Endothelial cell of umbilical vein (primary cell): ENCODE data around the gene TPK1. TPM values are rescaled to one million over a fixed set of nuclear protein-coding genes. Genes with fewer than 3 reads are reported as not detected.

Experiments
- BruUV-seq: library from RNA; stranded (reverse); fragments of 400-500 nt; replicated peaks from 2 replicates; lab custom pipeline; 2021; lab: Mats Ljungman, UMichigan
- CTCF ChIA-PET: fragments of 300-600, 350-600 bp; sonication (Branson Sonifier 250); formaldehyde crosslinking; loops from one replicate; lab custom pipeline; 2021; ENCODE audit warnings: antibody characterized with exemption, inconsistent platforms; lab: Charles Lee
- POLR2A ChIA-PET: fragments of 300-600, 350-600 bp; sonication (Branson Sonifier 250); formaldehyde crosslinking; loops from one replicate; lab custom pipeline; 2021; ENCODE audit warnings: antibody characterized with exemption, inconsistent platforms; lab: Charles Lee
- DNase-seq: peaks from one replicate; pipeline ENCODE4 v3.0.0-alpha.2; 2011; ENCODE audit warnings: low read depth, low spot score
- FAIRE-seq: peaks from 2 replicates; lab custom pipeline; 2011; peaks lifted over from hg19 to GRCh38; lab: Jason Lieb, UNC
- H2AFZ ChIP-seq: 2 replicates; pipeline ENCODE4 v1.6.0; 2012; ENCODE audit warnings: low read depth, low read length, control low read depth, inconsistent platforms
- H3K27ac ChIP-seq: 2 replicates; pipeline ENCODE4 v1.5.1; 2011; ENCODE audit warnings: low read depth, mild to moderate bottlenecking, control low read depth, low read length, moderate library complexity; ENCODE audit not compliant: insufficient read depth
- H3K27me3 ChIP-seq, 2 experiments: 2 replicates each; pipeline versions ENCODE4 v1.6.0 to v1.6.1; 2011; ENCODE audit warnings: low read length in 2 of 2, mixed read lengths in 1 of 2; ENCODE audit not compliant: control insufficient read depth in 2 of 2, insufficient read depth in 2 of 2
- H3K36me3 ChIP-seq, 2 experiments: 2 replicates in 1 of 2; 3 replicates in 1 of 2; pipeline ENCODE4 v1.5.1; 2011; ENCODE audit warnings: low read length in 2 of 2, mild to moderate bottlenecking in 1 of 2, moderate library complexity in 1 of 2; ENCODE audit not compliant: control insufficient read depth in 2 of 2, insufficient read depth in 2 of 2; ENCODE audit errors: extremely low read depth in 1 of 2
- H3K4me1 ChIP-seq: 3 replicates; pipeline ENCODE4 v1.5.1; 2011; ENCODE audit warnings: mild to moderate bottlenecking, low read length; ENCODE audit not compliant: control insufficient read depth, insufficient read depth; ENCODE audit errors: extremely low read depth
- H3K4me2 ChIP-seq: 2 replicates; pipeline ENCODE4 v1.6.1; 2011; ENCODE audit warnings: low read length, control low read depth, mixed read lengths; ENCODE audit not compliant: insufficient read depth
- H3K4me3 ChIP-seq, 3 experiments: fragments of 200-600 bp in 1 of 3; sonication (generic), shearing (Covaris generic) in 1 of 3; replicated peaks in 1 of 3; 2 replicates each; pipeline ENCODE4 v1.5.1; 2011 to 2016; ENCODE audit warnings: control low read depth in 3 of 3, low read length in 3 of 3, mild to moderate bottlenecking in 2 of 3, inconsistent platforms in 1 of 3, low read depth in 1 of 3, moderate library complexity in 1 of 3; ENCODE audit not compliant: insufficient read depth in 1 of 3
- H3K79me2 ChIP-seq: 2 replicates; pipeline ENCODE4 v1.6.0; 2012; ENCODE audit warnings: low read length, inconsistent platforms; ENCODE audit not compliant: control insufficient read depth, insufficient read depth
- H3K9ac ChIP-seq: replicated peaks from 2 replicates; pipeline ENCODE3; 2011; ENCODE audit warnings: low read length, control low read depth; ENCODE audit not compliant: insufficient read depth; ENCODE audit errors: extremely low read depth
- H3K9me1 ChIP-seq: replicated peaks from 3 replicates; pipeline ENCODE4 v1.6.0; 2011; ENCODE audit warnings: mild to moderate bottlenecking, low read length; ENCODE audit not compliant: control insufficient read depth, insufficient read depth; ENCODE audit errors: extremely low read depth
- H3K9me3 ChIP-seq: replicated peaks from 2 replicates; pipeline ENCODE4 v1.5.1; 2012; ENCODE audit warnings: low read length, inconsistent platforms; ENCODE audit not compliant: control insufficient read depth, insufficient read depth
- H4K20me1 ChIP-seq: replicated peaks from 2 replicates; pipeline ENCODE3; 2011; ENCODE audit warnings: mild to moderate bottlenecking, low read length; ENCODE audit not compliant: control insufficient read depth, insufficient read depth; ENCODE audit errors: extremely low read depth
- CTCF ChIP-seq, 2 donors: IDR thresholded peaks; 1 replicate in 1 of 2; 2 replicates in 1 of 2; pipeline ENCODE4 v1.5.1; 2011; ENCODE audit warnings: low read length in 2 of 2, mild to moderate bottlenecking in 2 of 2, moderate library complexity in 2 of 2, control low read depth in 1 of 2, inconsistent platforms in 1 of 2, low read depth in 1 of 2; ENCODE audit not compliant: insufficient read depth in 1 of 2; ENCODE audit errors: extremely low read depth in 1 of 2
- EZH2 ChIP-seq: IDR thresholded peaks from 2 replicates; pipeline ENCODE4 v1.6.1; 2012; ENCODE audit warnings: borderline replicate concordance, low read depth, mild to moderate bottlenecking, moderate library complexity, low read length, inconsistent platforms; ENCODE audit not compliant: severe bottlenecking
- FOS ChIP-seq: IDR thresholded peaks from 2 replicates; pipeline ENCODE4 v1.6.1; 2011; ENCODE audit warnings: mild to moderate bottlenecking, low read length, moderate library complexity, borderline replicate concordance; ENCODE audit not compliant: insufficient read depth
- GATA2 ChIP-seq: IDR thresholded peaks from 2 replicates; pipeline ENCODE4 v1.7.0; 2011; ENCODE audit warnings: low read depth, mild to moderate bottlenecking, moderate library complexity, mixed read lengths, low read length; ENCODE audit not compliant: insufficient read length, insufficient read depth
- JUN ChIP-seq: IDR thresholded peaks from 2 replicates; pipeline ENCODE4 v1.6.1; 2011; ENCODE audit warnings: borderline replicate concordance, low read depth; ENCODE audit not compliant: insufficient read length, insufficient read depth
- MAX ChIP-seq: IDR thresholded peaks from 2 replicates; pipeline ENCODE4 v1.6.1; 2011; ENCODE audit not compliant: insufficient read depth, insufficient read length
- MYC ChIP-seq: IDR thresholded peaks from one replicate; pipeline ENCODE4 v1.6.1; 2011; ENCODE audit warnings: mild to moderate bottlenecking, low read depth, low read length
- POLR2A ChIP-seq: IDR thresholded peaks from 2 replicates; pipeline ENCODE4 v1.6.1; 2012; ENCODE audit warnings: low read depth, mild to moderate bottlenecking, control low read depth, low read length
- POLR2AphosphoS5 ChIP-seq: IDR thresholded peaks from 2 replicates; pipeline ENCODE4 v1.6.1; 2012; ENCODE audit warnings: low read depth, mild to moderate bottlenecking, control low read depth, low read length, moderate library complexity; ENCODE audit not compliant: insufficient read depth
- dilution Hi-C: fragments of 300-500 bp; cut with MboI; formaldehyde crosslinking; loops from one replicate; pipeline ENCODE4 v1.15.0; 2019; ENCODE audit warnings: low sequenced_read_pairs; ENCODE audit not compliant: extremely low pct_ligation_motif_present
- intact Hi-C: fragments of 100-400 bp; cut with micrococcal nuclease; formaldehyde crosslinking; loops from one replicate; pipeline ENCODE4 v1.10.0; 2022
- polyA plus RNA-seq, 4 experiments: library from polyadenylated mRNA; depleted of rRNA in 3 of 4; stranded (reverse) in 3 of 4; unstranded in 1 of 4; fragments of >200 nt; gene quantifications; 2 replicates each; pipeline versions ENCODE4 v1.2.1 to v1.2.3, GENCODE V29; 2011 to 2012; ENCODE audit warnings: missing spikeins in 1 of 4
- total RNA-seq: library from RNA; stranded (reverse); gene quantifications from 2 replicates; pipeline ENCODE4 v1.2.3, GENCODE V29; 2021

The TPK1 gene
- total and polyA plus RNA-seq, 2 donors (not counting 3 experiments of a cell fraction or from before 2014, with no cell fraction given) = 7.5 to 9.3 TPM

GRCh38 chr7:144632724-144633123 lies 203.1 kb downstream of the TPK1 start:
- Histone ChIP-seq H2AFZ (no peak overlapping the region), H4K20me1 (no peaks in the 10 kb centered on the region), H3K36me3 (no peaks in the 10 kb centered on the region), H3K4me1 (no peaks in the 10 kb centered on the region), H3K27ac (no peak overlapping the region), H3K27me3 (no peaks in the 10 kb centered on the region), H3K4me2 (no peak overlapping the region), H3K9me3 (no peaks in the 10 kb centered on the region), H3K9me1 (no peaks in the 10 kb centered on the region), H3K79me2 (no peaks in the 10 kb centered on the region), H3K4me3 (no peak overlapping the region), H3K9ac (no peak overlapping the region)
- CTCF ChIA-PET = interaction anchor here (1.1 kb wide), 1 partner anchor 26 kb away, joined by 3 read pairs; no protein-coding TSS in a partner anchor
- no peak for FAIRE-seq
- POLR2A ChIA-PET = no interaction called here
- TF ChIP-seq FOS (peak; percentile 57), GATA2 (peak; percentile 33), POLR2AphosphoS5 (no peak)
- BruUV-seq = no TSS peak
- peak; percentile 4 for DNase-seq
- intact Hi-C loops = no loop called here
- dilution Hi-C loops = no loop called here

GRCh38 chr7:144629598-144629997 lies 206.3 kb downstream of the TPK1 start:
- no peak overlapping the region for H3K27ac ChIP-seq
- H3K4me1 ChIP-seq = no peaks in the 10 kb centered on the region
- no peaks in the 10 kb centered on the region for H3K36me3 ChIP-seq
- H3K27me3 ChIP-seq = no peaks in the 10 kb centered on the region
- H3K79me2 ChIP-seq = no peaks in the 10 kb centered on the region
- no peak overlapping the region for H3K4me2 ChIP-seq
- H3K9me3 ChIP-seq = no peaks in the 10 kb centered on the region
- no peak overlapping the region for H3K9ac ChIP-seq
- ChIA-PET POLR2A (no interaction called here), CTCF (no interaction called here)
- TF ChIP-seq CTCF (IDR thresholded peaks at IDR 0.05; ENCODE audit: extremely low read depth in 1 of 2, insufficient read depth in 1 of 2, low read depth in 1 of 2, low read length in 2 of 2) (no peak), FOS (no peak), EZH2 (no peak), JUN (no peak), POLR2A (no peak), MYC (no peak), GATA2 (no peak), POLR2AphosphoS5 (no peak), MAX (no peak)
- H2AFZ ChIP-seq = no peak overlapping the region
- dilution Hi-C loops (no loop called here), intact Hi-C loops (no loop called here)
- H3K4me3 ChIP-seq = no peak overlapping the region
- no peaks in the 10 kb centered on the region for H3K9me1 ChIP-seq
- H4K20me1 ChIP-seq = no peaks in the 10 kb centered on the region
- no TSS peak for BruUV-seq
- FAIRE-seq = no peak
- DNase-seq = no peak
